Measurements from ENCODE around the gene SEC23IP.
"Not testable (repeated sequence)": the region's sequence is repeated elsewhere in the genome, so short reads cannot be mapped to it uniquely, and the experiment has no call there.

SEC23IP gene

DNA sequence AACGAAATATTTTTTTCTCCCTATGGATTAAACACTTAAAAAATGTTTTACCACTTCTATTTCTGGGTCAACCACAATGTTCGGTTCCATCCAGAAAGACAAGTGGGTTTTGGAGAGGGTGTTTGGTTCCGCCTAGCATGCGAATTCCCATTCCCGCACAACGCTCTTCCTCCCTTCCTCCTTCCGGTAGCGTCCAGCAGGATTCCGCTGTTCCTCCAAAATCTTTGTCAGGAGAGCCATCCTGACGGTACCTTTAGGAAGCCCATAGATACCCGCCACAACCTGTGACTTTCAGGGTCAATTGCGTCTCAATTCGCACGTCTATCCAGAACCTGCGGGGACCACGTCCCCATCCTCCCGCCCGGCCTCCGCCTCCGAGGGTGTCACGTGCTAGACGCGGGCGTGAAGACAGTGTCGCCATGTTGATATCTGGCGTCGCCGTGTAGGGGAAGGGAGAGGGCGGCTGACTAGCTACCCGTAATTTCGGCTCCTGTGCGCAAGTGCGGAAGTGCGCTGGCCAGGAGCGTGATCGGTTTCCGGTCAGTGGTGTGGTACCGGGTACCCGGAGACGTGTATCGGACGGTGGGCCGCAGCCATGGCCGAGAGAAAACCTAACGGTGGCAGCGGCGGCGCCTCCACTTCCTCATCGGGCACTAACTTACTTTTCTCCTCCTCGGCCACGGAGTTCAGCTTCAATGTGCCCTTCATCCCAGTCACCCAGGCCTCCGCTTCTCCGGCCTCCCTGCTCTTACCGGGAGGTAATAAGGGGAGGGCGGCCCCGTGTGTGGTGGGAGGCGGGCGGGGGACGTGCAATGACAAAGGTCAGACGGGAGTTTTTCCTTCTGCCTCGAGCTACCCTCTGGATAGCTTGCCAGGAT, at the start of gene SEC23IP:
Gene SEC23IP, plus strand, starts transcription at position 543 of the 878 bp plus-strand sequence. Its CDS starts 53 bp downstream, at position 596.
- DNase-seq = peak; percentile 45

DNA sequence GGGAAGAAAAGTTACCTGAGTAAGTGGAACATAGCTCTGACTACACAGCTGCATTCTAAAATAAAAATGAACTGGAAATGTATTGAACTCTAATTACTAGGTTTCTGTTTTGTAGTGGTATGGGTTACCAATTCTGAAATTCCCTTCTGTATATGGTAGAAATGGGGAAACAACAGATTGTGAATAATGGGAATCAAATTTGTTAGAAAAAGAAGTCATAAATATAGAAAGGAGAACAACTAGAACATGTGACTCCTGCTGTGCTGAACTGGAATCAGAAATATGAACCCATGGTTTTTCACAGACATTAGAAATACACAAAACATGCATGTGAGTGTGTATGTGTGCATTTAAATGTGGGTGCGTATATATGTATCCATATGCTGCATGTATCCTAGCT, 46.9 kb upstream of the SEC23IP start:
- no peak for DNase-seq

DNA sequence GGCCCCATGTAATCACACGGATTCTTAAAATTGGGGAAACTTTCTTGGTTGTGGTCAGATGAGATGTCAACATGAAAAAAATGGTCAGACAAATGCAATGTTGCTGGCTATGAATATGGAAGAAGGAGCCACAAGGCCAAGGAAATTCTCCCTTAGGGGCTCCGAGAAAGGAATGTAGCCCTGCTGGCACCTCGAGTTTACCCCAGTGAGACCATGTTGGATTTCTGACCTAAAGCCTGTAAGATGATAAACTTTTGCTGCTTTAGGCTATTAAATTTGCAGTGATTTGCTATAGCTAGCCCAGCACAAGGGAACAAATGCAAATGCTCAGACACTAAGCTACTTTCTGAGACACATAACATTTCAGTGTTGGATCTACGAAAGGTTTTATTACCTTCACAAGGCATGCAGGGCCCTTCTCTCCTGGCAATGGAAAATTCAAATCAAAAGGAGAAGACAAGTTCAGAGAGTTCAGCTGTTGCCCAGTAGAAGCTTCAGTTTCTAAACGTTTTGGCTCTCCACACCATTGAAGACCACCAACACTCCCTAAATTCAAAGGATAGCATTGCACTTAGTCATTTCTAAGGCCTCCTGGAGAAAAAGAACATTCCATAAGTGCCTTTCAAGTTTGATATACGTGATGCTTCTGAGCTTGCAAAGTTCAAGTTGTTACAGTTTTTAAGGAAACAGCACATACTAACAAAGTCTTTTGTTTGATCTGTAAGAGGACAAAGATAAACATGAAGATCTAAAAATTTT, 43.3 kb upstream of the SEC23IP start:
- no peak for DNase-seq

DNA sequence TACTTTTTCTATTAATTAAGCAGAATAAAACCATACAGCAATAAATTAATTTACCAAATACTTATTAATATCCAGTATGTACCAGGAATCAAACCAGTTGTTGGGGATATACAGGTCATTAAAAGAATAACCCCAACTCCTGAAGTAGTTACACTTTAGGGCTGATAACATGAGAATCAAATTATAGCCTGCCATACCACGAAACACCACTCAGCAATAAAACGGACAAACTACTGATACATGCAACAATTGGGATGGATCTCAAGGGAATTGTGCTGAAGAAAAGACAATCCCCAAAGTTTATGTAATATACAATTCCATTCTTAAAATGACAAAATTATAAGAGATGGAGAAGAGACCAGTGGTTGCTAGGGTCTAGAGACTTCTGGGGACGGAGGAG, 42.6 kb upstream of the SEC23IP start:
- no peak for DNase-seq

DNA sequence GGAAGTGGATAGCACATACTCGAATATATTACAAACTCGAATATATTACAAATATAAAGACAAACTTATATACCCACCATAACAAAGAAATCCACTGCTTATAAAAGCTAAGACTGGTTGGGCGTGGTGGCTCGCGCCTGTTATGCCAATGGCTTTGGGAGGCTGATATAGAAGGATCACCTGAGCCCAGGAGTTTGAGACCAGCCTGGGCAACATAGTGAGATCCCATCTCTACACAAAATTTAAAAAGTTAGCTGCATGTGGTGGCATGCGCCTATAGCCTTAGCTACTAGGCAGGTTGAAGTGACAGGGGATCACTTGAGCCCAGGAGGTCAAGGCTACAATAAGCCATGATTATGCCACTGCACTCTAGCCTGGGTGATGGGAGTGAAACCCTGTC, 40.3 kb upstream of the SEC23IP start:
- no peak for DNase-seq

DNA sequence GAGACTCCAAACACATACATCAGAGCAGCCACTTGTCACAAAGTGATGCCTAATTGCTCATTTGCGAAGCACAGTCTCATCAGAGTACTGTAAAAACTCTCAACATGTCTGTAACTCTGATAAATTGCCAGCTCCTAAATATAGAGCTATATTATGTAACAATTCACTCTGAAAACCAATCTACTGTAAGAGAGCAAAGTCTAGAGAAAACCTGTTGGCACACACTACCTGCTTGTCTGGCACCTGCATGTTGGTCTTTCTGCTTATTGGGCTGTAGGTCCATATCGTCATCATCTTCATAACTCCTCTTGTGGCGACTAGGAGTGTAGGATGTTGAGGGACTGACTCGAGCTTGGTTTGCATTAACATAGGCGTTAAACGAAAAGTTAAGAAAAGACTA, 39.7 kb upstream of the SEC23IP start:
- DNase-seq = no peak

DNA sequence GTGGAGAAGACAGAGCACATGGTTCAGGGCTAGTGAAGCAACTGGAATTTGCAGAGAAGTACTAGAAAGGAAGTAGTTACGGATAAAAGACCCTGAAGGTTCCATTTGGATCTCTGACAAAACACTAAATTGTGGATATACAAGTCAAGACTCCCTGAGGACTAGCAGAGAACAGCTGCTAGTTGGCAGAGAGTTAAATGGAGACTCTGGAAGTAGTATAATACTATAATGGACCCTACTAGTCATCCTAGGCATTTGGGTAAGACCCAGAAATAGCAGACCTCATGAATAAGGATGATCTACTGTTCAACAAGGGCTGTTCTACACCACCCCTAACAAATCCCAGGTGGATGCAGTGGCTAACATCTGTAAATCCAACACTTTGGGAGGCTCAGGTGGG, 39.0 kb upstream of the SEC23IP start:
- no peak for DNase-seq

DNA sequence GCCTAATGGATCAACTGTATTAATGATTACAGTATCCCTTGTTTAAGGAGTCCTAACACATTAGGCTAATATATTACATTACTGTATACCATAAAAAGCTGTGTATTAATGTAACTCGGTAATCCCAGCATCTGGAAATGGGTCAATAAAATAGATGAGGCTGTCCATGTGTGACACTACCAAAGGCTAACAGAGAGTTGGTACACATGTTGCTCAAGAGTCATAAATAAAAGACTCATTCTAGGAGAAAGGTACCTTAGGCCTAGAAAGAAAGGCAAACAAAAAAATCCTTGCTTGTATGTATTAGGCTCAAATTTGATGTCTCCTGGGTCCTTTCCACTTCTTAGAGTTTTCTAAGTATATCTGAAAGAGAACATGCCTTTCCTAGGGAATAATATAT, 34.5 kb upstream of the SEC23IP start:
- no peak for DNase-seq

DNA sequence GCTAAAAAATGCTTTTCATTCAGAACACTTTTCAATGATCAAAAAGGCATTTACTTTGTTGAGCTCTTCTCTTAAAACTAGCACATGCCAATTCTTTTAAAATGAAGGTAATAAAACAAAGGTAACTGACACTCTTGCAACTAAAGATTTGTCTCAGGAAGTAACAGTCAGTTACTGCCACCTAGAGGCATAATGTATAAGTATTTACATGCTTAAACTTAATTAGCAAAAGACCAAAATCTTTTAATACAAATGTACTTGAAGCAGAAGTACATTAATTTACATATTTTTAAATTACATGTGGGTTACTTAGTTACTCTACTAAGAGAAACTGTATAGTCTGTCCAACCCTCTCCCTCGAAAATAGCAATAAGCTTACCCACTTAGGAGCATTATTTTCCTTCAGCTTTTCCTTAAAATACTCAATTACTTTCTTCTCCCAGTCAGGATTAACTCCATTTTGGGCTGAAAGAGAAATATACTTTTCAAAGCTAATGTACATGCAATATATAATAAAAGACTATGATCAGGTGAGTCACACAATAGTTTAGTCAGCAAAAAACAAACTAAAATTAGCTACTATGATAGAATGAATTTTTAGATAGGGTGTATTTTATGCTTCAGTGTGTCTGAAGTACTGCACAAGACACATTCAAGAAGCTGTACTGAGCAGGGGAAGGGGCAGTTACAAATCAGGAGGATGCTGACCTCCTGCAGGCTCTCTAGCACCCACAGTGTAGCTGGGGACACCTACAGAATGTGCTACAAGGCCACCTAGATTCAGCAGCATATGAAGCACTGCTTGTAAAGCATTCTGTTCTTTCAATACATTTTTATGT, 32.9 kb upstream of the SEC23IP start:
- no peak for DNase-seq

DNA sequence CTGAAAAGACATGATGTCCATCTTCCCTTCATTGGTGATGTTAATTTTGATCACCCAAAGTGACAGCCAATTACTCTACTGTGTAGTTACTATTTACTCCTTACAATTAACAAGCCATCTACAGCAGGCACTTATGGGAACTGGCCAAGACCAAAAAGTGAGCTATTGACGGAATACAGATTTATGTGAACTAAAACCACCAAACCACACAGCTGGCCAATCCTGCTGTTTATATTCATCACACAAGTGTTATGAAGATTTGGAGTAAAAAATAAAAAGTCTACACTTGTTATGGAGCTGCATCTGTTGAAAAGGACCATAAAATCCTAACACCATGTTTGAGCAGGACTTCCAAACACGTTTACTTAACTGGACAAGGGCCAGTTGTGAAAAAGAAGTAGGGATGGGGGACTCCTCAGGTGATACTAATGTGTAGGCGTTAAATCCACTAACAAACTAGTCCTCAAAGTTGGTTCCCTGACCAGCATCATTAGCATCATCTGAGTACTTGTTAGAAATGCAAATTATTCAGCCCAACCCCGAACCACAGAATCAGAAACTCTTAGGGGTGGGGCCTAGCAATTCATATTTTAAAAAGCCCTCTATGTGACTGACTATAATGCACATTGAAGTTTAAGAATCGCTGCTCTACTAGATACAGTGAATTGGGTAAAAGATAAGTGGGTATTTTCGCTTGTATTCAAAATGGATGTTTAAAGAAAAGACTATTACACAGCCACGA, 31.5 kb upstream of the SEC23IP start:
- no peak for DNase-seq

DNA sequence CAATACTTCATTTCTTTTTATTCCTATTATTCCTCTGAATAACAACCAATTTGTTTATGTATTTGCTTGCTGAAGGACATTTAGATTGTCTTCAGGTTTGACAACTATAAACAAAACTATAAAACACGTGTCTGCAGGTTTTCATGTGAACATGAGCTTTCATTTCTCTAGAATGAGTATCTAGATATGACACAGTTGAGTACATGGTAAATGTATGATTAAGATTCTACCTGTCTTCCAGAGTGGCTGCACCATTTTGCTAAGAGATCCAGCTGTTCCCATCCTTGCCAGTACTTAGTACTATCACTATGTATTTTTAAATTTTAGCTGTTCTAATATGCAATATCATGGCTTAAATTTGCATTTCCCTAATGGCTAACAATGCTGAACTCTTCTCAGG, 30.0 kb upstream of the SEC23IP start:
- DNase-seq = no peak

DNA sequence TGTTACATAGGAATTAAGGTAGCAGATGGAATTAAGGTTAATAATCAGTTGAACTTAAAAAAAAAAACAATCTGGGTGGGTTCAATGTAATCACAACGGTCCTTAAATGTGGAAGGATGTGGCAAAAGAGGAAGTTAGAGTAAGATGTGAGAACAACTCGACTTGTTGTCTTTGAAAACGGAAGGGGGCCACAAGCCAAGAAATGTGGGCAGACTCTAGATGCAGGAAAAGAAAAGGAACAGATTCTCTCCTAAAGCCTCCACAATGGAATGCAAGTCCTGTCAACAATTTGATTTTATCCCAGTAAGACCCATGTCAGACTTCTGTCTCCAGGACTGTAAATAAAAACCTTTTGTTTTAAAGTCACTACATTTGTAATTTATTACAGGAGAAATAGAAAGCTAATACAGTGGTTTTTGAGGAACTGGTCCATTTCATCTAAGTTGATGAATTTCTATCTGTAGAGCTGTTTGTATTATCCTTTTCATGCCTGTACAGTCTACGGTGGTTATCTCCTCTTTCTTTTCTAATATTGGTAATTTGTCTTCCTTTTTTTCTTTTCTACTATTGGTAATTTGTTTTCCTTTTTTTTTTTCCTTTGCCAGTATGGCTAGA, 28.5 kb upstream of the SEC23IP start:
- DNase-seq = no peak

DNA sequence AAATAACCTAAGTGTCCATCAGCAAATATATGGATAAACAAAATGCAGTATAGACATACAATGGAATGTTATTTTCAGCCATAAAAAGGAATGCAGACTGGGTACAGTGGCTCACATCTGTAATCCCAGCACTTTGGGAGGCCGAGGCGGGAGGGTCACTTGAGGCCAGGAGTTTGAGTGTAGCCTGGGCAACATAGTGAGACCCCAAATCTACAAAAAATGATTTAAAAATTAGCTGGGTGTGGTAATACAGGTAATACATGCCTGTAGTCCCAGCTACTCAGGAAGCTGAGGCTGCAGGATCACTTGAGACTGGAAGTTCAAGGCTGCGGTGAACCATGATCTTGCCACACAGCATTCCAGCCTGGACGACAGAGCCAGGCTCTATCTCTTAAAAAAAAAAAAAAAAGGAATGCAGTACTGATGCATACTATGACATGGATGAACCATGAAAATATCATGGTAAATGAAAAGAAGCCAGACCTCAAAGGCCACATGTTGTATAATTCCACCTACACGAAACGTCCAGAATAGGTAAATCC, 26.8 kb upstream of the SEC23IP start:
- no peak for DNase-seq

DNA sequence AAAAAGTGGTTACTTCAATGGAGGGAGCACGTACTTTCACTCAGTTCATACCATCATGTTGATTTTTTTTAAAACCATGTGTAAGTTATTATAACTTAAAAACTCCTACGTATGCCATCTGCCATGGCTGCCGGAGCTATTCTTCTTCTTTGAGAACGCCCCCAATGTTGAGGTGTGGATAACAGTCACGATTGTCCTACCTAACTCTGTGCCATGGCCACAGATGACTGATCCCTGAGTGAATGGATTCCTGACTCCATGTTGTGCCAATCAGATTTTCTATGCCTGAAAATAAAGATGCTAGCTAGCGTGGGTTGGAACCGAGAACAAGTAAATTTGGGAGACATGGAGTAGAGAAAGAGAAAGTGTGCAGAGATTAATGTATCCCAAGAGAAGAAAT, 25.2 kb upstream of the SEC23IP start:
- no peak for DNase-seq

DNA sequence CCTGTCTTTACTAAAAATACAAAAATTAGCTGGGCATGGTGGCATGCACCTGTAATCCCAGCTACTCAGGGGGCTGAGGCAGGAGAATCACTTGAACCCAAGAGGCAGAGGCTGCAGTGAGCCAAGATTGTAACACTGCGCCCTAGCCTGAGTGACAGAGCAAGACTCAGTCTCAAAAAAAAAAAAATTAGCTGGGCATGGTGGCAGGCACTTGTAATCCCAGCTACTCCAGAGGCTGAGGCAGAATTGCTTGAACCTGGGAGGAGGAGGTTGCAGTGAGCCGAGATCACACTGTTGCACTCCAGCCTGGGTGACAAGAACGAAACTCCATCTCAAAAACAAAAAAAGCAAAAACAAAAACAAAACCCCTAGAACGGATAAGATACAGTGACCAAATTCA, 23.1 kb upstream of the SEC23IP start:
- not testable (repeated sequence) for DNase-seq

DNA sequence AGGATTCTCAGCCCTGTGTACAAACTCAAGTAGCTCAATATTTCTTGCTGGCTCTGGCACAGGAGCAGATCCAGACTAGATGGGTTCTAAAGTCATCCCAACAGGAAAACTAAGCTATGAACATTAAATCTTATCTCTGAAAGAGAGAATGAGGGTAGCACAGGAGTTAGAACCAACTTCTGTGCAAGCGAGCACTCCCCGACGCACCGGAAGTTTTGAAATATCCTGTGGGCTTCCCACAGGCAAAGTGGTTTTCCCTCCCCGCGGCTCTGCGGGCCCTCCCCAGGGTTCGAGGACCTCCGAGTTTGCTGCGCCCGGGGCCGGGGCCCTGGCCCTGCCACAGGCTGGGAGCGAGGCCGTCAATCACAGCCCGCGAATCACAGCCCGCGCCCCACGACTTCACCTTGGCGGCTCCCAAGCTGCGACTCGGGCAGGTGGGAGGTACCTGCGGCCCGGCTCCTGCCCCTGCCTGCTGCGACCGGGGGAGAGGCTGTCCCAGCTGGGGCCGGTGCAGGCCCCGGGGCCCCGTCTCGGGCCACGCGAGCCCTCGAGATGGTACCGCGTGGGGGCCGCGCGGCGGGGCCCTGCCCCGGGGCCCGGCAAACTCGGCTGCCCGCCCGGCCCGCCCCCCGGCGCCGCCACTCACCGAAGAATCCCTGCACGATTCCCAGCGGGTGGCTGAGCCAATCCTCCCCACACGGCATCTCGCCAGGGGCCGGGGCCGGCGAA, 20.5 kb upstream of the SEC23IP start:
- DNase-seq = no peak

DNA sequence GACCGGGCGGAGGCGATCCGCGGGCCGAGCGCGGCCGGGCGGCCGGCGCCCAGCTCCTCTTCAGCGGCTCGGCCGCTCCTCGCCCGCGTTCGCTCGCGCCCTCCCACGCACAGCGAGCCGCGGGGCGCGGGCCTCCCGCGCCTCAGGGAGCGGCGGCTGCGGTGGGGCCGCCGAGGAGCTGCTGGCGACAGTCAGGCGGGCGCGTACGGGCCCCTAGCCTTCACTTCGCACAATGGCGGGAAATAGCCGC, 20.0 kb upstream of the SEC23IP start, which contains the start of gene MCMBP:
Gene MCMBP, minus strand, starts transcription at position 234 of the 250 bp plus-strand sequence. CDS start 259 bp downstream, outside the sequence.
- no peak for DNase-seq

DNA sequence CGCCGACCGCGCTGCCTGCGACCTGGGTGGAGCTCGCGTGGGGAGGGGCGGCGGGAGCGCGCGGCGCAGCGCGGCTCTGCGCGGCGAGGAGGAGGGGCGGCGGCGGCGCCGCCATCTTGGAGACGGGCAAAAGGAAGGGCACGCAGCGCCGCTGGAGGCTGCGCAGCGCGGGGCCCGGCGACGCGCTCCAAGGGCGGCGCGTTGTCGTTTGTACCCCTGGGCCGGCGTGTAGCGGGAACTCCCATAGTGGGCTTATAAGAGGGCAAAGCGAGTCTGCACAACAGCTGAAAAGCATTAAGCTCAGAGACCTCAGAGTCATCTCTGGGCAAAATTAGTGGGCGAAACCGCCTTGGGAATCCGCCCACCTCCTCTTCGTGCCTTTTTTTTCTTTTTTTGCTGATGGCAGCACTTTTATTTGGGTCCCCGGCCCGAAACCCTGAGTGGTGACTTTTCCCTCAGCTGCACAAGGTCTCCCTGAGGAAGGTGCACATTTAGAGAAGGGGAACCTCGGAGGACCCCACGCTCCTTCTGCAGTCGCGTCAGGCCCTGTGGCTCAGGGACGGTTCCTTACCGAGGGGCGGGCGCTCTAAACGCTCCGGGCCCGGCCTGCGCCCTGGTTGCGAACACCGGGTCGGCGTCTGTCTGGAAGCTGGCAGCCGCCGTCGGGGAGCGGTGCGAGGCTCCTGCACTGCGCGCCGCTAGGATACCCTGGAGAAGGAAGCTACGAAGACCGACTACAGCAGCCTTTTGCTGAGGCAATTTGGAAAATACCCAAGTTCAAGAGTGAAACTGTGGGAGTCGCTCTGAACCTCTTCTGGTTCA, 19.5 kb upstream of the SEC23IP start:
- no peak for DNase-seq

DNA sequence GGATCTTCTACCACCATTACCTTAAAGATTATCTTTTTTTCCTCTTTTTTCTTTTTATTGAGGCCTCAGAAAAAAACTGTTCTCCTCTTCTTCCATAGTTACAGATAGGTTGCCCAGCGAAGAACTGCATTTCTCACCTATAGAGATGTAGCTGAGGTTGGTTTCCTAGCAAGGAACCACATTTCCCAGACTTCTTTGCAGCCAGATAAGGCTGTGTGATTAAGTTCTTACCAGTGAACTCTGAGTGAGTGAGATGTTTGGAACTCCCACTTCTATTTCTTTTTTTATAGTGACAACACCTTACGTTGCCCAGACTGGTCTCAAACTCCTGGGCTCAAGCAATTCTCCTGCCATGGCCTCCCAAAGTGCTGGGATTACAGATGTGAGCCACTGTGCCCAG, 14.0 kb upstream of the SEC23IP start:
- no peak for DNase-seq

DNA sequence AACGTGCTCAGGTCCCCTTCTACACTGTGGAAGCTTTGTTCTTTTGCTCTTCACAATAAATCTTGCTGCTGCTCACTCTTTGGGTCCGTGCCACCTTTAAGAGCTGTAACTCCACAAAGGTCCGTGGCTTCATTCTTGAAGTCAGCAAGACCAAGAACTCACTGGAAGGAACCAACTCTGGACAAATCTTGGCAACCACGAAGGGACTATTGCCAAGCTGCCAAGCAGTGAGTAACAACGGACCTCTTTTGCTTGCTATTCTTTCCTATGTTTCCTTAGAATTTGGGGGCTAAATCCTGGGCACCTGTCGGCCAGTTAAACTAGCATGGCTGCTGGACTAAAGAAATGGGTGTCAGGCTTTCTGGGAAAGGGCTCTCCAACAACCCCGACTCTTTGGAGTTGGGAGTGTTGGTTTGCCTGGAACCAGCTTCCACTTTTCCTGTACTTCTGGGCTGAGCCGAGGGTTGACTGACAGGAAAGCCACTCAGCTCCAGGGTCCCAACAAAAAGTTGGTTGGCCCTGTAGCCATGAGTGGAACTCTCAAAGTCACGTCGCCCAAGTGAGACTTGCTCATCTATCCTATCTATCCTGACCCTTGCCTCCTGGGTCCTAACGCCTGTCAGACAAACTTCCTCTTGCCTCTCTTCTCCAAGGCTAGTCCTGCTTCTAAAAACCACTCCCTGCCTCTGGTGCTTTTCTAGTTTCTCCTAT, 8.5 kb upstream of the SEC23IP start:
- not testable (repeated sequence) for DNase-seq
